GM12878 (cell line): ENCODE results near the gene SHISA2.

ENCODE experiments used
- CREB1 ChIP-seq: IDR thresholded peaks from 2 replicates; pipeline ENCODE4 v1.6.1; 2012; ENCODE audit warnings: low read depth, mild to moderate bottlenecking, inconsistent platforms
- ETV6 ChIP-seq, 2 experiments: fragments of 450-650 bp in 1 of 2; IDR thresholded peaks in 1 of 2; conservative IDR thresholded peaks in 1 of 2; 2 replicates each; pipeline ENCODE4 v1.6.1; 2014; ENCODE audit warnings: antibody characterized with exemption in 1 of 2, borderline replicate concordance in 1 of 2, low read depth in 1 of 2, mild to moderate bottlenecking in 1 of 2, moderate library complexity in 1 of 2
- NFYB ChIP-seq: IDR thresholded peaks from 2 replicates; pipeline ENCODE4 v1.6.1; 2011; ENCODE audit warnings: low read depth, mild to moderate bottlenecking, low read length, improper control_type of control experiment, moderate library complexity; ENCODE audit not compliant: insufficient read depth
- POLR2A ChIP-seq: IDR thresholded peaks from 2 replicates; pipeline ENCODE4 v1.6.1; 2011; ENCODE audit warnings: low read depth, mild to moderate bottlenecking, low read length
- TF ChIP-seq, protein P1 (sequence below), 3 experiments: IDR thresholded peaks in 2 of 3; conservative IDR thresholded peaks in 1 of 3; 2 replicates each; pipeline ENCODE4 v1.5.1; 2011; ENCODE audit warnings: low read depth in 3 of 3, low read length in 3 of 3, mild to moderate bottlenecking in 3 of 3, control low read depth in 2 of 3, moderate library complexity in 2 of 3, inconsistent platforms in 1 of 3, mixed read lengths in 1 of 3; ENCODE audit not compliant: control insufficient read depth in 2 of 3, insufficient read depth in 1 of 3; ENCODE audit errors: extremely low read depth in 1 of 3
- TF ChIP-seq, protein P2 (sequence below): IDR thresholded peaks from 2 replicates; pipeline ENCODE4 v1.6.1; 2012; ENCODE audit warnings: low read depth, low read length, improper control_type of control experiment
- TF ChIP-seq, protein P3 (sequence below): IDR thresholded peaks from 2 replicates; pipeline ENCODE4 v1.6.1; 2011; ENCODE audit warnings: mild to moderate bottlenecking, low read depth, low read length, moderate library complexity; ENCODE audit not compliant: insufficient replicate concordance

DNA sequence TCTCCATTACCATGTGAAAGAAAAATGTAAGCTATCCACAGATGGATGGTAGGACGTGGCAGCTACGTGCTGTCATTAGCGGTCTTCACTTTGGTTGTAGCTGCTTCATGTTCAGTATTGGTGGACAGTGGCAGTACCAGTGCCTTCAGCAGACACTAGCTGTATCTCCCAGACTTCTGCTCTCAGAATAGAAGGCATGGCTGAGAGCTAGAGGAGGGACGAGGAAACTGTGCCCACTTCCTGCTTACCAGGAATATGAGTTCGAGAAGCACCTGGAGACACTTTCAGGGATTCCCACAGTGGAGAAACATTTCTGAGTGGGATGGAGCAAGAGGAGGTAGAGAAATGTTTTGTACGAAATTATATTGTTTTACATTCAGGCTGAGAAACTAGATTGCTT lies 6.9 kb upstream of the SHISA2 start:
- TF ChIP-seq ETV6 (conservative IDR thresholded peaks at IDR 0.05 in 1 of 2, IDR thresholded peaks at IDR 0.05 in 1 of 2; ENCODE audit: borderline replicate concordance in 1 of 2, low read depth in 1 of 2) (no peak), POLR2A (no peak), CREB1 (no peak), NFYB (no peak)
- TF ChIP-seq, protein P1, sequence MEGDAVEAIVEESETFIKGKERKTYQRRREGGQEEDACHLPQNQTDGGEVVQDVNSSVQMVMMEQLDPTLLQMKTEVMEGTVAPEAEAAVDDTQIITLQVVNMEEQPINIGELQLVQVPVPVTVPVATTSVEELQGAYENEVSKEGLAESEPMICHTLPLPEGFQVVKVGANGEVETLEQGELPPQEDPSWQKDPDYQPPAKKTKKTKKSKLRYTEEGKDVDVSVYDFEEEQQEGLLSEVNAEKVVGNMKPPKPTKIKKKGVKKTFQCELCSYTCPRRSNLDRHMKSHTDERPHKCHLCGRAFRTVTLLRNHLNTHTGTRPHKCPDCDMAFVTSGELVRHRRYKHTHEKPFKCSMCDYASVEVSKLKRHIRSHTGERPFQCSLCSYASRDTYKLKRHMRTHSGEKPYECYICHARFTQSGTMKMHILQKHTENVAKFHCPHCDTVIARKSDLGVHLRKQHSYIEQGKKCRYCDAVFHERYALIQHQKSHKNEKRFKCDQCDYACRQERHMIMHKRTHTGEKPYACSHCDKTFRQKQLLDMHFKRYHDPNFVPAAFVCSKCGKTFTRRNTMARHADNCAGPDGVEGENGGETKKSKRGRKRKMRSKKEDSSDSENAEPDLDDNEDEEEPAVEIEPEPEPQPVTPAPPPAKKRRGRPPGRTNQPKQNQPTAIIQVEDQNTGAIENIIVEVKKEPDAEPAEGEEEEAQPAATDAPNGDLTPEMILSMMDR (IDR thresholded peaks at IDR 0.05 in 2 of 3, conservative IDR thresholded peaks at IDR 0.05 in 1 of 3; ENCODE audit: control insufficient read depth in 2 of 3, extremely low read depth in 1 of 3, insufficient read depth in 1 of 3, low read depth in 3 of 3, low read length in 3 of 3) = no peak
- TF ChIP-seq, protein P2, sequence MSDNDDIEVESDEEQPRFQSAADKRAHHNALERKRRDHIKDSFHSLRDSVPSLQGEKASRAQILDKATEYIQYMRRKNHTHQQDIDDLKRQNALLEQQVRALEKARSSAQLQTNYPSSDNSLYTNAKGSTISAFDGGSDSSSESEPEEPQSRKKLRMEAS = no peak
- TF ChIP-seq, protein P3, sequence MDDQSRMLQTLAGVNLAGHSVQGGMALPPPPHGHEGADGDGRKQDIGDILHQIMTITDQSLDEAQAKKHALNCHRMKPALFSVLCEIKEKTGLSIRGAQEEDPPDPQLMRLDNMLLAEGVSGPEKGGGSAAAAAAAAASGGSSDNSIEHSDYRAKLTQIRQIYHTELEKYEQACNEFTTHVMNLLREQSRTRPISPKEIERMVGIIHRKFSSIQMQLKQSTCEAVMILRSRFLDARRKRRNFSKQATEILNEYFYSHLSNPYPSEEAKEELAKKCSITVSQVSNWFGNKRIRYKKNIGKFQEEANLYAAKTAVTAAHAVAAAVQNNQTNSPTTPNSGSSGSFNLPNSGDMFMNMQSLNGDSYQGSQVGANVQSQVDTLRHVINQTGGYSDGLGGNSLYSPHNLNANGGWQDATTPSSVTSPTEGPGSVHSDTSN = no peak
